Right ventricle myocardium superior (tissue), 1 donor: ENCODE results near the gene SPATA25. TPM values are rescaled to one million over a fixed set of nuclear protein-coding genes. Genes with fewer than 3 reads are reported as not detected.
"Not testable (repeated sequence)": the region's sequence is repeated elsewhere in the genome, so short reads cannot be mapped to it uniquely, and the experiment has no call there.

Experiments
- ATAC-seq: fragments of 200-7000 bp; cut with Tn5 transposase; one replicate; pipeline ENCODE4 v1.9.1; 2020; ENCODE audit warnings: mild to moderate bottlenecking; ENCODE audit not compliant: poor library complexity
- DNase-seq: peaks from one replicate; pipeline ENCODE4 v3.0.0-alpha.2; 2020
- intact Hi-C: fragments of 100-400 bp; cut with DNase I; formaldehyde crosslinking; loops from one replicate; pipeline ENCODE4 v1.11.2; 2022
- total RNA-seq: library from RNA; stranded (reverse); fragmentation: NEBNext Ultra II Directional; extraction: Animal tissue kit (Norgen Biotek cat#: 25700); gene quantifications from one replicate; pipeline ENCODE4 v1.2.1, GENCODE V29; 2021
- donor health status: DM: no; HTN: yes; CAD: no; lungs with severe emphysema.

Gene SPATA25
- total RNA-seq, 1 donor from 2014 or later, result 1.7 TPM

- no peak for DNase-seq
- intact Hi-C loops, result no loop called here
- ATAC-seq, result no peak
These were observed 31.5 kb upstream of the SPATA25 start for GRCh38 chr20:45918779-45919537.

- peak; percentile 45 for ATAC-seq
- DNase-seq, result no peak
- intact Hi-C loops, result no loop called here
These were observed 30.8 kb upstream of the SPATA25 start for GRCh38 chr20:45918182-45918737.

- intact Hi-C loops, result no loop called here
- peak; percentile 29 for ATAC-seq
- DNase-seq, result no peak
These were observed 30.3 kb upstream of the SPATA25 start for GRCh38 chr20:45917790-45918141.

- ATAC-seq, result no peak
These were observed 25.7 kb upstream of the SPATA25 start for GRCh38 chr20:45913116-45913515.

GRCh38 chr20:45912344-45912682 lies 24.9 kb upstream of the SPATA25 start:
- no peak for ATAC-seq
- intact Hi-C loops, result no loop called here
- no peak for DNase-seq

More at GRCh38 chr20:45913116-45913515, 25.7 kb upstream of the SPATA25 start:
- no peak for DNase-seq
- intact Hi-C loops, result no loop called here

- intact Hi-C loops, result no loop called here
- ATAC-seq (peak; percentile 75), DNase-seq (peak; percentile 89)
These were observed 24.3 kb upstream of the SPATA25 start, which contains the start of gene PLTP for GRCh38 chr20:45911486-45912343. TSS of gene PLTP (minus strand) at chr20:45912155. CDS start at chr20:45911452, 703 bp downstream.

GRCh38 chr20:45910670-45911485 lies 23.5 kb upstream of the SPATA25 start:
- intact Hi-C loops, result no loop called here
- peak; percentile 90 for ATAC-seq
- peak; percentile 97 for DNase-seq

GRCh38 chr20:45909817-45910669 lies 22.6 kb upstream of the SPATA25 start:
- DNase-seq (no peak), ATAC-seq (no peak)
- intact Hi-C loops, result no loop called here

GRCh38 chr20:45909336-45909808 lies 21.9 kb upstream of the SPATA25 start:
- no peak for DNase-seq
- intact Hi-C loops, result no loop called here
- ATAC-seq, result no peak

- intact Hi-C loops, result no loop called here
- DNase-seq, result no peak
- ATAC-seq, result no peak
These were observed 20.7 kb upstream of the SPATA25 start for GRCh38 chr20:45908084-45908483.

GRCh38 chr20:45907219-45907948 lies 20.0 kb upstream of the SPATA25 start:
- intact Hi-C loops, result no loop called here
- no peak for ATAC-seq
- no peak for DNase-seq

GRCh38 chr20:45905505-45906079 lies 18.2 kb upstream of the SPATA25 start:
- intact Hi-C loops, result no loop called here
- no peak for DNase-seq
- no peak for ATAC-seq

GRCh38 chr20:45904583-45905504 lies 17.4 kb upstream of the SPATA25 start:
- DNase-seq, result no peak
- no peak for ATAC-seq
- intact Hi-C loops, result no loop called here

GRCh38 chr20:45902199-45902701 lies 14.8 kb upstream of the SPATA25 start:
- ATAC-seq (no peak), DNase-seq (no peak)
- intact Hi-C loops, result no loop called here

- DNase-seq, intact Hi-C loops, ATAC-seq: not testable (repeated sequence)
These were observed 13.9 kb upstream of the SPATA25 start for GRCh38 chr20:45901332-45901731.
